Upper lobe of left lung (tissue), 6 donors: Measurements from ENCODE around the gene PSMC2. TPM values are rescaled to one million over a fixed set of nuclear protein-coding genes. Genes with fewer than 3 reads are reported as not detected.

Source experiments
- ATAC-seq, 2 donors: fragments of 200-7000 bp; cut with Tn5 transposase; one replicate each; pipeline ENCODE4 v1.9.1; 2022; ENCODE audit warnings: mild to moderate bottlenecking in 2 of 2, moderate library complexity in 2 of 2; ENCODE audit not compliant: low FRiP score in 2 of 2
- DNase-seq, 2 donors: peaks; one replicate each; pipeline ENCODE4 v3.0.0-alpha.2; 2019 to 2020
- H3K27ac ChIP-seq, 4 donors: fragments of 200-600 bp; sonication (generic); one replicate each; pipeline ENCODE4 v1.5.1; 2016 to 2019
- H3K27me3 ChIP-seq, 4 donors: fragments of 200-600 bp; sonication (generic); one replicate each; pipeline ENCODE4 v1.5.1; 2017 to 2019
- H3K36me3 ChIP-seq, 4 donors: fragments of 200-600 bp; sonication (generic); one replicate each; pipeline ENCODE4 v1.5.1; 2016 to 2019
- H3K4me1 ChIP-seq, 4 donors: fragments of 200-600 bp; sonication (generic); one replicate each; pipeline ENCODE4 v1.5.1; 2018 to 2019
- H3K4me3 ChIP-seq, 4 donors: fragments of 200-600 bp; sonication (generic); one replicate each; pipeline ENCODE4 v1.5.1; 2017 to 2019; ENCODE audit warnings: mild to moderate bottlenecking in 2 of 4, moderate library complexity in 1 of 4
- H3K9me3 ChIP-seq, 4 donors: fragments of 200-600 bp; sonication (generic); one replicate each; pipeline ENCODE4 v1.5.1; 2018 to 2019
- CTCF ChIP-seq, 6 experiments: fragments of 450-650 bp in 4 of 6; fragments of 200-600 bp in 2 of 6; sonication (generic) in 2 of 6; IDR thresholded peaks; one replicate each; pipeline ENCODE4 v1.5.1; 2016 to 2019; ENCODE audit warnings: antibody characterized with exemption in 6 of 6
- EP300 ChIP-seq, 4 donors: sonication (generic); formaldehyde crosslinking; IDR thresholded peaks; one replicate each; pipeline ENCODE4 v1.5.1; 2017; ENCODE audit warnings: antibody characterized with exemption in 4 of 4, control low read depth in 2 of 4
- POLR2A ChIP-seq, 4 donors: fragments of 450-650 bp; IDR thresholded peaks; one replicate each; pipeline ENCODE4 v1.5.1; 2016 to 2017; ENCODE audit warnings: antibody characterized with exemption in 4 of 4, mild to moderate bottlenecking in 2 of 4
- POLR2AphosphoS5 ChIP-seq, 2 donors: sonication (generic); formaldehyde crosslinking; IDR thresholded peaks; one replicate each; pipeline ENCODE4 v1.5.1; 2017; ENCODE audit warnings: antibody characterized with exemption in 2 of 2
- WGBS, 2 donors: methylation state at CpG; one replicate each; pipeline ENCODE4 v1.1.5; 2017 to 2018; 5-methylcytosine and 5-hydroxymethylcytosine counted together
- total RNA-seq, 6 donors: library from RNA; depleted of rRNA in 4 of 6; stranded (reverse); fragments of >200 nt in 4 of 6; gene quantifications; one replicate each; pipeline versions ENCODE4 v1.1.0 to v1.2.1, GENCODE V29; 2016 to 2021
- donor health status: DM: no; HTN: no; CAD: no; lungs with moderate emphysema.
- donor health status: DM: no; HTN: yes; CAD: no; lungs with severe emphysema.

The PSMC2 gene
- total RNA-seq, 6 donors from 2014 or later, result 26.2 to 114 (median 91.8) TPM

- no peak for TF ChIP-seq CTCF (IDR thresholded peaks at IDR 0.05)
- TF ChIP-seq POLR2AphosphoS5 (IDR thresholded peaks at IDR 0.05), result no peak
- TF ChIP-seq POLR2A (IDR thresholded peaks at IDR 0.05), result no peak
- no peak for TF ChIP-seq EP300 (IDR thresholded peaks at IDR 0.05)
- DNase-seq (no peak), ATAC-seq (no peak)
- H3K36me3 ChIP-seq, result no peaks in the 10 kb centered on the region
- H3K4me1 ChIP-seq, result no peaks in the 10 kb centered on the region
- WGBS, 2 donors, result 73 to 81% methylated on average over 1 of the region's 1 CpG
- no peaks in the 10 kb centered on the region for H3K9me3 ChIP-seq
- no peak overlapping the region for H3K27ac ChIP-seq
- H3K4me3 ChIP-seq, result no peak overlapping the region
- no peaks in the 10 kb centered on the region for H3K27me3 ChIP-seq
Measured at GRCh38 chr7:103387242-103387641, 39.8 kb downstream of the PSMC2 start.

GRCh38 chr7:103388469-103389140 lies 41.2 kb downstream of the PSMC2 start:
- H3K9me3 ChIP-seq, result no peaks in the 10 kb centered on the region
- H3K27me3 ChIP-seq, result no peaks in the 10 kb centered on the region
- TF ChIP-seq EP300 (IDR thresholded peaks at IDR 0.05) (no peak), POLR2A (IDR thresholded peaks at IDR 0.05) (no peak), CTCF (IDR thresholded peaks at IDR 0.05) (no peak), POLR2AphosphoS5 (IDR thresholded peaks at IDR 0.05) (no peak)
- H3K4me1 ChIP-seq, result no peaks in the 10 kb centered on the region
- no peaks in the 10 kb centered on the region for H3K36me3 ChIP-seq
- no peak overlapping the region for H3K27ac ChIP-seq
- no peak overlapping the region for H3K4me3 ChIP-seq
- ATAC-seq (no peak), DNase-seq (no peak)
- WGBS, 2 donors, result 75 to 77% methylated on average over 4 of the region's 4 CpGs

GRCh38 chr7:103389263-103389662 lies 41.8 kb downstream of the PSMC2 start:
- no peak for DNase-seq
- Histone ChIP-seq H3K27me3 (no peaks in the 10 kb centered on the region), H3K36me3 (no peaks in the 10 kb centered on the region), H3K9me3 (no peaks in the 10 kb centered on the region), H3K4me1 (no peaks in the 10 kb centered on the region), H3K27ac (no peak overlapping the region), H3K4me3 (no peak overlapping the region)
- WGBS, 2 donors, result 80 to 83% methylated on average over 3 of the region's 3 CpGs
- ATAC-seq, result no peak
- TF ChIP-seq CTCF (IDR thresholded peaks at IDR 0.05) (no peak), EP300 (IDR thresholded peaks at IDR 0.05) (no peak), POLR2AphosphoS5 (IDR thresholded peaks at IDR 0.05) (no peak), POLR2A (IDR thresholded peaks at IDR 0.05) (no peak)

- DNase-seq, result no peak
- H3K4me3 ChIP-seq, result no peak overlapping the region
- H3K27me3 ChIP-seq, result no peaks in the 10 kb centered on the region
- H3K9me3 ChIP-seq, result no peaks in the 10 kb centered on the region
- H3K36me3 ChIP-seq, result no peaks in the 10 kb centered on the region
- WGBS, 2 donors, result 97 to 100% methylated on average over 5 of the region's 5 CpGs
- H3K4me1 ChIP-seq, result no peaks in the 10 kb centered on the region
- ATAC-seq, result no peak
- TF ChIP-seq POLR2A (IDR thresholded peaks at IDR 0.05) (no peak), POLR2AphosphoS5 (IDR thresholded peaks at IDR 0.05) (no peak), EP300 (IDR thresholded peaks at IDR 0.05) (no peak), CTCF (IDR thresholded peaks at IDR 0.05) (no peak)
- no peak overlapping the region for H3K27ac ChIP-seq
Measured at GRCh38 chr7:103391150-103391549, 43.7 kb downstream of the PSMC2 start.

- no peak overlapping the region for H3K4me3 ChIP-seq
- H3K27me3 ChIP-seq, result no peaks in the 10 kb centered on the region
- no peaks in the 10 kb centered on the region for H3K36me3 ChIP-seq
- 83 to 85% methylated on average over 2 of the region's 2 CpGs for WGBS, 2 donors
- no peak overlapping the region for H3K27ac ChIP-seq
- ATAC-seq, result no peak
- DNase-seq, result no peak
- H3K9me3 ChIP-seq, result no peaks in the 10 kb centered on the region
- TF ChIP-seq POLR2AphosphoS5 (IDR thresholded peaks at IDR 0.05), result no peak
- TF ChIP-seq POLR2A (IDR thresholded peaks at IDR 0.05), result no peak
- TF ChIP-seq EP300 (IDR thresholded peaks at IDR 0.05), result no peak
- TF ChIP-seq CTCF (IDR thresholded peaks at IDR 0.05), result no peak
- H3K4me1 ChIP-seq, result no peaks in the 10 kb centered on the region
Measured at GRCh38 chr7:103391976-103392375, 44.5 kb downstream of the PSMC2 start.
